Activated CD8-positive, alpha-beta T cell treated with anti-CD3 and anti-CD28 coated beads for 36 hours (primary cell): Measurements from ENCODE around the gene TESPA1. TPM values are rescaled to one million over a fixed set of nuclear protein-coding genes. Genes with fewer than 3 reads are reported as not detected.

ENCODE experiments used
- ATAC-seq: fragments of 200-7000 bp; cut with Tn5 transposase; one replicate; pipeline ENCODE4 v1.10.0; 2021; ENCODE audit warnings: mild to moderate bottlenecking, moderate library complexity
- CTCF ChIA-PET: fragments of 350-600 bp; sonication (Branson Sonifier 250); formaldehyde crosslinking; loops from one replicate; lab custom pipeline; 2021; ENCODE audit warnings: antibody characterized with exemption; lab: Charles Lee
- POLR2A ChIA-PET: fragments of 350-600 bp; sonication (Branson Sonifier 250); formaldehyde crosslinking; loops from one replicate; lab custom pipeline; 2021; ENCODE audit warnings: antibody characterized with exemption; lab: Charles Lee
- DNase-seq: peaks from one replicate; pipeline ENCODE4 v3.0.0-alpha.2; 2020
- H3K27ac Mint-ChIP-seq: one replicate; pipeline ENCODE4 v1.8.0; 2021; ENCODE audit warnings: mild to moderate bottlenecking, mixed read lengths
- H3K27me3 Mint-ChIP-seq: one replicate; pipeline ENCODE4 v1.8.0; 2021; ENCODE audit warnings: mixed read lengths
- H3K36me3 Mint-ChIP-seq: one replicate; pipeline ENCODE4 v1.8.0; 2021; ENCODE audit warnings: low read depth, mixed read lengths
- H3K4me1 Mint-ChIP-seq: one replicate; pipeline ENCODE4 v1.8.0; 2021; ENCODE audit warnings: low read depth, mixed read lengths
- H3K4me3 Mint-ChIP-seq: one replicate; pipeline ENCODE4 v1.8.0; 2021; ENCODE audit warnings: mild to moderate bottlenecking, moderate library complexity, mixed read lengths
- H3K9me3 Mint-ChIP-seq: one replicate; pipeline ENCODE4 v1.8.0; 2021; ENCODE audit warnings: mixed read lengths
- intact Hi-C: fragments of 100-400 bp; cut with micrococcal nuclease; formaldehyde crosslinking; loops from one replicate; pipeline ENCODE4 v1.10.0; 2022
- total RNA-seq, 2 experiments: library from RNA; stranded (reverse); gene quantifications; one replicate each; pipeline ENCODE4 v1.2.3, GENCODE V29; 2021
- TF ChIP-seq, protein P1 (sequence below): fragments of 200-600 bp; IDR thresholded peaks from one replicate; pipeline ENCODE4 v1.8.0; 2022; ENCODE audit warnings: antibody characterized with exemption, mild to moderate bottlenecking

TESPA1 gene
- total RNA-seq, 2 experiments from 2014 or later = 107 to 112 TPM

DNA sequence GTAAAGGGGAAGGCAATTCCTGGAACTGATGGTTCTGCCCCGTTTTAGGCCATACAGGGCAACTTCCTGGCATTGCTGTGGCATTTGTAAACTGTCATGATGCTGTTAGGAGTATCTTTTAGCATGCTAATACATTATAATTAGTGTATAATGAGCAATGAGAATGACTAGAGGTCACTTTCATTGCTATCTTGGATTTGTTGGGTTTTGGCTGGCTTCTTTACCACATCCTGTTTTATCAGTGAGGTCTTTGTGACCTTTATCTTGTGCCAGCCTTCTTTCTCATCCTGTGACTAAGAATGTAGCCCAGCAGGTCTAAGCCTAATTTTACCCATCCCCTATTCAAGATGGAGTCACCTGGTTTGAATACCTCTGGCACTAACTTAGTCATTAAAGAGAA, 51.2 kb downstream of the TESPA1 start:
- ChIA-PET POLR2A (interaction anchor here (0.7 to 1.7 kb wide), 4 partner anchors 20 to 51 kb away, joined by 3 to 4 read pairs (median 4); partner anchors contain the start of gene TESPA1), CTCF (interaction anchor here (1.0 to 2.7 kb wide), 3 partner anchors 8 to 59 kb away, joined by 3 to 7 read pairs (median 4); no protein-coding TSS in a partner anchor)
- Mint-ChIP-seq H3K36me3 (peaks cover 68% of the 10 kb centered on the region), H3K4me3 (no peak overlapping the region), H3K9me3 (peaks cover 58% of the 10 kb centered on the region), H3K27ac (peak overlapping the region; percentile 99), H3K4me1 (peaks cover 67% of the 10 kb centered on the region), H3K27me3 (no peaks in the 10 kb centered on the region)
- ATAC-seq = peak; percentile 70
- TF ChIP-seq, protein P1, sequence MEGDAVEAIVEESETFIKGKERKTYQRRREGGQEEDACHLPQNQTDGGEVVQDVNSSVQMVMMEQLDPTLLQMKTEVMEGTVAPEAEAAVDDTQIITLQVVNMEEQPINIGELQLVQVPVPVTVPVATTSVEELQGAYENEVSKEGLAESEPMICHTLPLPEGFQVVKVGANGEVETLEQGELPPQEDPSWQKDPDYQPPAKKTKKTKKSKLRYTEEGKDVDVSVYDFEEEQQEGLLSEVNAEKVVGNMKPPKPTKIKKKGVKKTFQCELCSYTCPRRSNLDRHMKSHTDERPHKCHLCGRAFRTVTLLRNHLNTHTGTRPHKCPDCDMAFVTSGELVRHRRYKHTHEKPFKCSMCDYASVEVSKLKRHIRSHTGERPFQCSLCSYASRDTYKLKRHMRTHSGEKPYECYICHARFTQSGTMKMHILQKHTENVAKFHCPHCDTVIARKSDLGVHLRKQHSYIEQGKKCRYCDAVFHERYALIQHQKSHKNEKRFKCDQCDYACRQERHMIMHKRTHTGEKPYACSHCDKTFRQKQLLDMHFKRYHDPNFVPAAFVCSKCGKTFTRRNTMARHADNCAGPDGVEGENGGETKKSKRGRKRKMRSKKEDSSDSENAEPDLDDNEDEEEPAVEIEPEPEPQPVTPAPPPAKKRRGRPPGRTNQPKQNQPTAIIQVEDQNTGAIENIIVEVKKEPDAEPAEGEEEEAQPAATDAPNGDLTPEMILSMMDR = no peak
- intact Hi-C loops = loop anchor here (10.0 kb wide), 1 partner anchor 51 kb away; the partner anchor contains the start of gene TESPA1
- DNase-seq = peak; percentile 50

- Mint-ChIP-seq H3K27ac (peak overlapping the region; percentile 99), H3K9me3 (peaks cover 58% of the 10 kb centered on the region), H3K4me3 (no peak overlapping the region), H3K4me1 (peaks cover 65% of the 10 kb centered on the region), H3K36me3 (peaks cover 61% of the 10 kb centered on the region), H3K27me3 (no peaks in the 10 kb centered on the region)
- ATAC-seq = no peak
- ChIA-PET CTCF (interaction anchor here (2.7 kb wide), 1 partner anchor 26 kb away, joined by 7 read pairs; no protein-coding TSS in a partner anchor), POLR2A (interaction anchor here (0.6 kb wide), 1 partner anchor 1105 kb away, joined by 3 read pairs; no protein-coding TSS in a partner anchor)
- intact Hi-C loops = loop anchor here (10.0 kb wide), 1 partner anchor 52 kb away; the partner anchor contains the start of gene TESPA1
- no peak for DNase-seq
- TF ChIP-seq, protein P1 = no peak
These were observed 51.9 kb downstream of the TESPA1 start for GRCh38 chr12:54932691-54933090.

GRCh38 chr12:54932038-54932437, 52.5 kb downstream of the TESPA1 start:
- intact Hi-C loops = loop anchor here (10.0 kb wide), 1 partner anchor 53 kb away; the partner anchor contains the start of gene TESPA1
- Mint-ChIP-seq H3K27me3 (no peaks in the 10 kb centered on the region), H3K9me3 (peaks cover 62% of the 10 kb centered on the region), H3K36me3 (peaks cover 63% of the 10 kb centered on the region), H3K4me3 (no peak overlapping the region), H3K4me1 (peaks cover 59% of the 10 kb centered on the region), H3K27ac (peak overlapping the region; percentile 99)
- POLR2A ChIA-PET = no interaction called here
- TF ChIP-seq, protein P1 = no peak
- no peak for ATAC-seq
- CTCF ChIA-PET = interaction anchor here (2.7 kb wide), 1 partner anchor 26 kb away, joined by 7 read pairs; no protein-coding TSS in a partner anchor
- no peak for DNase-seq

DNA sequence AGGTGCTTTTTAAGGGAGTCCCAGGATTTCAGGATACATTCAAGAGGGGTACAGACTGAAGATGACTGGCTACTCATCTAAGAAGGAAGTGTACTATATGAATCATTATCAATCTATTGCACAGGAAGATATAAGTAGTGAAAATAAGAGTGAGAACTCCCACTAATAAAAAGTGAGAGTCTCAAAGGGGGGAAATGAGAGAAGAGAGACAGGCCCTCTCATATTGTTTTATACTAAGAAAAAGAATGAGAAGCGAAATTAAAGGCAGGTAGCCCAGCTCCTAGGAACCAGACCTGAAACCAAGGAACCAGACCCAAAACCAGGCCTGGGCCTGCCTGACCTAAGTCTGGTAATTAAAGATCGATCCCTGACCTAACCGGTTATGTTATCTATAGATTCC, 54.6 kb downstream of the TESPA1 start:
- Mint-ChIP-seq H3K36me3 (peaks cover 48% of the 10 kb centered on the region), H3K27ac (no peak overlapping the region), H3K4me1 (peaks cover 44% of the 10 kb centered on the region), H3K9me3 (peaks cover 48% of the 10 kb centered on the region), H3K27me3 (no peaks in the 10 kb centered on the region), H3K4me3 (no peak overlapping the region)
- ChIA-PET CTCF (no interaction called here), POLR2A (interaction anchor here (0.6 kb wide), 1 partner anchor 53 kb away, joined by 3 read pairs; no protein-coding TSS in a partner anchor)
- TF ChIP-seq, protein P1 = no peak
- intact Hi-C loops = loop anchor here (10.0 kb wide), 1 partner anchor 55 kb away; the partner anchor contains the start of gene TESPA1
- no peak for ATAC-seq
- no peak for DNase-seq

- TF ChIP-seq, protein P1 = no peak
- ATAC-seq (no peak), DNase-seq (no peak)
- Mint-ChIP-seq H3K36me3 (peaks cover 24% of the 10 kb centered on the region), H3K27me3 (no peaks in the 10 kb centered on the region), H3K4me3 (no peak overlapping the region), H3K4me1 (peaks cover 14% of the 10 kb centered on the region), H3K9me3 (peaks cover 26% of the 10 kb centered on the region), H3K27ac (no peak overlapping the region)
- ChIA-PET POLR2A (no interaction called here), CTCF (no interaction called here)
- intact Hi-C loops = no loop called here
These were observed 58.3 kb downstream of the TESPA1 start for GRCh38 chr12:54926246-54926645.
